GM18526 (cell line): ENCODE results near the gene SEZ6.

ENCODE experiments used
- POLR2A ChIP-seq: IDR thresholded peaks from 3 replicates; pipeline ENCODE4 v1.6.1; 2011; ENCODE audit not compliant: insufficient read length; ENCODE audit errors: extremely low read depth

SEZ6 gene

DNA sequence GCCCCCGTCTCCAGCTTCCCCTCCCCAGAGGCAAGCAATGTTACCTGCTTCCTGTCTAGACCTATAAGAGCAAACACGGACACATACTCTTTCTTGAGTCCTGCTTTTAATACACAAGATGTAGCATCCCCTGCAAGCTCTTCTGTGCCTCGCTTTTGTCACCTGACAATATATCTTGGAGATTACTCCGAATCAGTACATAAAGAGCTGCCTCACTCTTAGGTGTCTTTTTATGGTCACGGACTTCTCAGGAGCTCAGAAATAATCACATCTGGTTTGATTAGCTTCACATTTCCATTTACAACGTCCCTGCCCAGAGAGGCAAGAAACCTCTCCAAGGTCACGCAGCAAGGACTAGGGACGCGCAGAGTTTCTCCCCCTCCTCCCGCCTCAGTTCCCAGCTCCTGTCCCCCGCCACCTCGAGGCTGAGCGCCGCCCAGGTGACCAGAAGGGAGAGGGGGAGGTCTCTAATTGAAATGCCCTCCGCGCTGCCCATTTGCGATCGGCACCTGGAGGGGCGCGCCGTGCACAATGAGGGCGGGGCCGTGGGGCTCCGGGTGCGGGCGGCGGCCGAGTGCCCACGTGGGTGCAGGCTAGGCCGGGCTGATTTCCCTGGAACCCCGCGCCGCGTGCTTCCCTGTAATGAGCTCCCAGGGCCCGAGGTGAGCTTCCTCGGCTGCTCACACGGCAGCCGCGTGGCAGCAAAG, 13.8 kb upstream of the SEZ6 start:
- no peak for TF ChIP-seq POLR2A

DNA sequence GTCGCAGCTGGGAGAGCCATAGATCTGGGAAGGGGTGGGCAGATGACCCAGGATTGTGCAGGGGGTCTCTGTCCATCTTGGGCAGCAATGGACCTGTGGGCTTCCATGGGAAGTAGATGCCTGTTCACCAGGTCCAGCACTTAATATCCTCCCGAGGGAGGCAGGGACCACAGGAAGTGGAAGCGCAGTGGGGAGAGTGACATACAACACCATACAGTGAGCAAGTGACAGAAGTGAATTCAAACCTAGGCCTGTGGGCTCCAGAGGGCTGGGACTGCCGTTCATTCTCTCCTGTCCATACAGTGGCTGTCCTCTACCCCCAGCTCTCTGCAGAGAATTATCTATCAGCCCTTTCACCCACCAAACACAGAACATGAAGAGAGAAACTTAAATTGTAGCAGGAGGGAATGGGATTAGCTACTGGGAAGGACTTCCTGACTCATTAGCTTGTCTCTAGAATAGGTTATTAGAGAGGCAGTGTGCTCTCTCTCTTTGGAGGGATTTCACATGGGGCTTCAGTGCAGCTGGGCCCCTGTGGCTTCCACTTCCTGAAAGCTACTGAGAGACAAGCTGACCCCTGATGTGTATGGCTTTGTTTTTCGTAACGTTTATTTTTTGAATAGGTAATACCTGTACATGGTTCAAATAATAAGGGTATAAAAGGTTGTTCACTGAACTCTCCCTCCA, 13.1 kb upstream of the SEZ6 start:
- no peak for TF ChIP-seq POLR2A

DNA sequence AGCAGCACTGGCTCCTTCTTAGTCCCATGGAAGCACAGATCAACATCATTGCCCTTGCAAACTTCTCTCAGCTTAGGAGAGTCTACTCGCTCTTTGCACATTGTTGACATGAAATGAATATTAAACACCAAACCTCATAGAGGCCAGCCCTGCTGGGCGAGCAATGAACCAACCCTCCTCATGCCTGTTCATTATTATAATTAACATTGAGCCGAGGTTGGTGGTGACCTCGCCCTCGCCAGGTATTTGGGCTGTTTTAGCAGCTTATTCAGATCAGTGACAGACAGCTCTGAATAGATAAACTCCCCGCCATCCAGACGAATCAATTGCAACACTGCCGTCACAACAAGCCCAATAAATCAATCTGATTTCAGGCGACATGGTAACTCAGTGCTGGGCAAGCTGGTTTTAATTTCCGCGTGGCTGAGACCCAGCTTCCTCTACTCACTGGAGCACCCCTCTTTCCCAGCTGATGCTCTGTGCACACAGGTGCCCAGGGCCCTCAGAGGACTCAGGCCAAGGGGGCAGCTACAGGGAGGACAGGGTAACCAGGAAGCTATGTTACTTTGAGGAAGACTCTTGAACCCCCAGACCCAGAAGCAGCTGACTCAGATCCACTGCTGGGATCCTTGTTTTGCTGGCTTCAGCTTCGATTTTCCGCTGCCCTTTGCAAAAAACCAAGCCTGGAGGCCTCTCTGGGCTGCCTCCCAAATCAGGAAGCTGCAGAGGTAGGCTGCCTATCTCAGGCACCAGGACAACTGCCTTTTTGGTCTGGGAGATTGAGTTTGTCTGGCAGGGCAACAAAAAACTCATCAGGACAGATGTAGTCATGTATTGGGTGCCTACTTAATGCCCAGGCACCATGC, 10.7 kb upstream of the SEZ6 start:
- no peak for TF ChIP-seq POLR2A

DNA sequence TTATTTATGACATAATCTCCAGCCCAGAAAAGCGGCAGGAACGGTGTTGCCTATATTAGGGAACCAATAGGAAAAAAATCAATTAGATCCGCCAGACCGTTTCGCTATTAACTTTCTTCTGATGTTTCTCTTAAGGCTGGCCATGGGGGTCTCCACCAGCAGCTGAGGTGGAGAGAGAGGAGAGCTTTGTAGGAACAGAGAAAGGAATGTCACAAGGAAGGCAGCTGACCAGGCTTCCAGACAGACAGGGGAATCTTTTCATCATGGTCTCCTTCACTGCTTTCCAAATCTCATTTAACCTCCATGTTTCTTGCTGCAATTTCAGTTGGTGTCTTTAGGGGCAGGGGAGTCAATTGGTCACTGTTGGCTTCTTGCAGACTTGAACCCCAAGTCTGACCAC, 8.9 kb upstream of the SEZ6 start:
- no peak for TF ChIP-seq POLR2A

DNA sequence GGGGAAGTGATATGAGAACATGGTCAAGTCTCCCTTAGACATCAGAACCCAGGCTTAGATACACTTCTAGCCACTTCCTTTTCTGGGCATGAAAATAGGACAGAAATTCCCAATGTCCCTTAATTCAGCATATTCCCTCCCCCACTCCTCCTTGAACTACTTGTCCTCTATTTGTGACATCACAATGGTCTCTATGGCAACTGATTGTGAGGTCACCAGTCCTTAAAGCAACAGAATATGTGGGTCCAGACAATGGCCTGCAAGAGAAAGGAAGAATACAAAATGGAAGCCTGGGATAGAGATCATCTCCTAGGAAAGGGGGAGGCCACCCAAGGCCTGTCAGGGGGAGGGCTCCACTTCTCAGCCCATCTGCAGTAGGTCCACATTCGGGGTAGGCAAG, 6.7 kb upstream of the SEZ6 start:
- no peak for TF ChIP-seq POLR2A

DNA sequence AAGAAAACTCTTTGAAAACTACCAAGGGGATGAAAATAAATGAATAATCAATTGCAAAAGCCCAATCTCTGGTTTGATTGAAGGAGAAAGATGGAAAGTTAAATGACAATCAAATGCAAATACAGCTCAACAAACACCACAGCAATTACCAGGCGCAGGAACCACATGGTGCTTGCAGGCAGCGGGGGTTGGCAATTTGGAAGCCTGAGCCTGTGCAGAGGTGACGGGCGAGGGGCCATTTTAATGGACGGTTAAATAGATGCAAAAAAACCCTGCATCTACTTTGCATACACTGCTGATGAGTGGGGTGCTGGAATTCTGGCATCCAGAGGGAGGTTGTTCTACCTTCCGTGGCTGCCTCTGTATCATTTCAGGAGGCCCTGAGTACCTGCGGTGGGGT, 4.8 kb upstream of the SEZ6 start:
- no peak for TF ChIP-seq POLR2A

DNA sequence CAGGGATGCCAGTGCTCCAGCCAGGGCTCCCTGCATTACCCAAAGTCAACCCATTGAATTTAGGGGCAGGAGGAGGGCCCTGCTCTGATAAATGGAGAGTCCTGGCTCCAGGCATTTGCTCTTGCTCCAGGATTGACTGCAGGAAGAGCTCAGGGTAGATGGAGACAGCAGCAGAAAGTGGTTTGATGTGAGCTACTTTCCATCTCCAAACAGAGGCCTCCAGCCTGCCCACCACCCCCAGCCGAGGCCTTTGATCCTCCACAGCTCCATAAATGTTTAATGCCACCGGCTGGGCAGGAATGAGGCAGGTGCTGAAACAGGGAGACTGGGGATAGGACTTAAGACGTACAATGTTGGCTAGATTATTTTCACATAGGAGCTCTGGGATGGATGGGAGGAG, 4.3 kb upstream of the SEZ6 start:
- TF ChIP-seq POLR2A = no peak

DNA sequence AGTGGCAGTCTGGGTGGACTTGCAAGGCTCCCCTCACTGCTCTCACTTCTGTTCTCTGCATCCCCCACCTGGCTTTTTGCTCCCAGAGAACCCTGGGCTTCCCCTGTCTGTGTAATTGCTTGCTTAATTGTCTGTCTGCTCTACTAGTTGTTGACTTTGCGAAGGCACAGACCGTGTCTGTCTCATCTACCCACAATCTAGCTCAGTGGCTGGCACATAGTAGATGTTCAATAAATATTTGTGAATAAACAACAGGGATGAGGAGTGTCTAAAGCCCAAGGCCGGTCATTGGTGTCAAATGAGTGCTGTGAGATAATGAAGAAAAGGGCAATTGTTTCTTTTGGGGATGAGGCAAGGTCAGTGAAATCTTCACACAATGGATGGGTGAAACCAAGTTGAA, 2.8 kb upstream of the SEZ6 start:
- no peak for TF ChIP-seq POLR2A

DNA sequence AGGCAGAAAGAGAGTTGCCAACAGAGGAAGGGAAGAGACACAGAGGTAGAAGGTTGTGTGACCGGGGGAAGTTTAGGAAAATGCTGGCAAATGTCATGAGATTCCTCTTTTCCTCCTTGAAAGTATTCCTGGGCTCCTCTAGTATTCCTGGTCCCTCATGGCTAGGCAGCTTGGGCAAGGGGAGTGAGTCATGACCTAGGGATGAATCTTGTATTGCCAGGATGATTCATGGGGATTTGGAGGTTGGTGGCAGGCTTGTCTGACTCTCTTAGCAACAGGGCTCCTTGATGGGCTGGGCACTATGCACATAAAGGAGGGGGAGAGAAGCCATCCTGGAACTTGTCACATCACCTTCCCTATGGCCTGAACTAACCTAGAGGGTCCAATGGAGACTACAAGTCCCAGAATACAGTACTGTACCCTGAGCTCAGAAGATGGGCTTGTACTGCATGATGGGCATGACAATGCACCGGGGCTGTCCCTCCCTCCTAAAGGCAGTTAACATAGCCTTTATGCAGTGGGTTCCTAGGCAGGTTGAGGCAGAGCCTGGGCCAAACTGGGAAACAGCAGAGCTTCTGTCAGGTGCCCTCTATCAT, 2.1 kb upstream of the SEZ6 start:
- no peak for TF ChIP-seq POLR2A

DNA sequence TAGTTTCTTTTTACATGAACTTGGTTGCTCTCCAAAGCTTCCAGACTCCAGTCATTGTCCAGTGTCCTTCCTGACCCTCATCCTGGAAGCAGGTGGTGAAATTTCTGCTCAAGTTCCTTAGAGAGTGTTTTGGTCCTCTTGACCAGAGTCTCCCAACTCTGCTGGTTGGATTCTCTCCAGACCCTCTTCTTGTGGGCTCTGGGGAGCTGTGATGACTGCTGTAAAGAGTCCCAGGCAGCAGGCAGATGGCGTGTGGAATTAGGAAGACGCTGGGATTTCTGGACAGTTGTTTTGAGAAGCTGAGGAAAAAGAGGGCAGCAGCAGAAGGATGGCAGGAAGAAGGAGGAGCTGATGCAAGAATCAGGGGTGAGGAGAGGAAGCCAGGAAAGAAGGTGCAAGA, 1.6 kb upstream of the SEZ6 start:
- TF ChIP-seq POLR2A = no peak

DNA sequence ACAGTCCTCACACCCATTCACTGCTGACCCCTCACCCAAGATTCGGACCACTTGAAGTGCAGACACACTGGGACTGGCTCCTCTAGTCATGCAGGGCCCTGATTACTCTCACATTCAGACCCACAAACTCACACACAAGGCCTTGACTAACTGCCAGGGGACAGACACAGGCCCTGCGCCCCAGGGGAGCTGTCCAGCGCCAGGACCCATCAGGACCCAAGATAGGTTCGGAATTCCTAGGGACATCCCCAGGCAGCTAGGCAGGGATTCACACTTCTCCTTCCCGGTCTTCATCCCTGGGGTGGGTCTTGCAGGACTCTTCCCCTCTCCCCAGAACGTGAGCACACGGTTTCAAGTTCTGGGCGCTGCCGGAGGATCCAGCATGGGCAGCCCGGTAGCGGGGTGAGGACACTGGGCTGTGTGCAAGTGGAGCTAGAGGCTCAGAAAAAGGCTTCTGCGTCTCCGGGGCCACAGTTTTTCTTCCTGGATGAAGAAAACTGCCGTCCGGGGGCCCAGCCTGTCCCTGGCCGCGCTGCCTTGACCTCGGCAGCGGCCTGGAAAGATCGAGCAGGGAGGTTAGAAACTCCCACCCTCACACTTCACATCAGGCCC, 1.6 kb downstream of the SEZ6 start:
- TF ChIP-seq POLR2A = no peak

DNA sequence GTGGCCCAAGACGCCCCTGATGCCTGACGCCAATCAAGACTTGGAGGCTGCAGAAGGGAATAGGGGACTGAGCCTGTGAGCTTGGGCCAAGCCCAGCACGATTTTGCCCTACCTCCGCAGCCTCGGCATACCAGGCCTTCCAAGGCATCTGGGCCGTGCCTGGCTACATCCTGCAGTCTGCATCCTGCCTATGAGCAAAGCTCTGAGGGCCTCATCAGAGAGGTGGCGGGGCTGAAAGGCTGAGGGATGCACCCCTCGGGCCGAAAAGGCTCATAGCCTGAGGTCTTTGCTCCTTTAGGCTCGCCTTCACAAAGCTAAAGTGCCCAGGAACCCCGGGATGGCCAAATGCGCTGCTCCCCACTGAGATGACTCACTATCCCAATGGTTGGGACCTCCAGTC, 2.5 kb downstream of the SEZ6 start:
- no peak for TF ChIP-seq POLR2A

DNA sequence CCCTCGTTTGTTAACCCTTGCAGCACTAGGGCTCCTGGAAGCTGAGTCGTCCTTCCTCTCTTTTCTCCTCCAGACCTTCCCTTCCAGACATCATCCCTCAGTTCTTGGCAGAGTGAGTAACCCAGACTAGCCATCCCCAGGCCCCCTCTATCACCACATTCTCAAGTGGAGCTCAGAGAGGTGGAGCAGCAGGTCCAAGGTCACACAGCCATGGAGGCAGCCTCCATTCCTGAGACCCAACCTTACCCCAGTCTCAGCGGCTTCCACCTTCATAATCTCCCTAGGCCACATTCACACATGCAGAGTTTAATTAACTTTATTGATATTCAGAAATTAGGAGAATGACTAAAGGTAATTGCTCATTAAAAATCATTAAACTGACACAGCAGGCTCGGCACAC, 3.0 kb downstream of the SEZ6 start:
- no peak for TF ChIP-seq POLR2A

DNA sequence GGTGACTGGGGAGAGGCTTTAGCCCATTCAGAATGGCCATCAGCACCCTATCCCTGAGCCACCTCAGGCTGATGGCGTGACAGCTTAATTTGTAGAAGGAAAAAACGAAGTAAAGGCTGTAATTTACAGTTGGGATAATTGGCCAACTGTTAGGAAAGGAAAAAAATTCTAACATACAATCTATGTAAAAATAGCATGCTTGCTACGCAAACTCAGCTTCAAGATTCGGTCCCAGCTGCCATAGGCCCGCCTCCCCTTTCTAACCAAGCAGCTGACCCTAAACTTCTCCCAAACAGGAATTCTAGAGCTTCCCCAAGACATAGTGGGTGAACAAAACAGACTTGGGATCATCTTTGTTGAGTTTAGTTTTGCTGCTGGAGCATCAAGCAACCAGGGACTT, 4.9 kb downstream of the SEZ6 start:
- no peak for TF ChIP-seq POLR2A

DNA sequence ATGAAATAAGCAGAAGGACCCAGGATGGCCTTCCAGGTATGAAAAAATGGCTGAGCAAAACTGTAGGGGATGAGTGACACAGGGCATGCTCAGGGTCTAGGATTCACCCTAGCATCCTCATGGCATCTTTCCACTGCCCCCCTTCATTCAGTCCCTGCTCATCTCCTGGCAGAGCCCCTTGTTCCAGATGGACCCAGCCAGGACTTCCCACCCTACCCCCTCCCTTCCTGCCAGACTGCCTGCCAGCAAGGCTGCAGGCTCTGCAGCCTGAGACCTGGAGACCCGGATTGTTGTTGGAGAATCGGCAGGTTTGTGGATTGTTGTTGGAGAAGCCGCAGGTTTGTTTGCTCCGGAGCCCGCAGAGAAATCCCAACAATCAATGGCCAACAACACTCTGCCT, 6.6 kb downstream of the SEZ6 start:
- TF ChIP-seq POLR2A = no peak
